GM19438 (cell line): ENCODE results near the gene C9orf50.
"Not testable (repeated sequence)": the region's sequence is repeated elsewhere in the genome, so short reads cannot be mapped to it uniquely, and the experiment has no call there.

Experiments used
- ATAC-seq: cut with Tn5 transposase; IDR thresholded peaks from one replicate; pipeline ENCODE4 v1.9.1; 2021; ENCODE audit warnings: low read depth; ENCODE audit not compliant: unreplicated experiment

The C9orf50 gene

GRCh38 chr9:129595311-129595741 is 25.6 kb downstream of the C9orf50 start:
- ATAC-seq: no peak

GRCh38 chr9:129594632-129595031 is 26.3 kb downstream of the C9orf50 start:
- ATAC-seq: no peak

- ATAC-seq: not testable (repeated sequence)
These were observed 28.1 kb downstream of the C9orf50 start for GRCh38 chr9:129592790-129593189.

- no peak for ATAC-seq
These were observed 29.0 kb downstream of the C9orf50 start for GRCh38 chr9:129591916-129592315.

GRCh38 chr9:129590466-129590865 is 30.4 kb downstream of the C9orf50 start:
- no peak for ATAC-seq

GRCh38 chr9:129587487-129588262 is 33.2 kb downstream of the C9orf50 start:
- no peak for ATAC-seq

- ATAC-seq: no peak
These were observed 34.2 kb downstream of the C9orf50 start for GRCh38 chr9:129586685-129587084.

GRCh38 chr9:129586245-129586644 is 34.7 kb downstream of the C9orf50 start:
- ATAC-seq: no peak

GRCh38 chr9:129585352-129585751 is 35.5 kb downstream of the C9orf50 start:
- no peak for ATAC-seq

GRCh38 chr9:129584136-129584535 is 36.8 kb downstream of the C9orf50 start:
- ATAC-seq: no peak

- ATAC-seq: no peak
These were observed 37.4 kb downstream of the C9orf50 start for GRCh38 chr9:129583308-129584038.

- no peak for ATAC-seq
These were observed 38.0 kb downstream of the C9orf50 start for GRCh38 chr9:129582855-129583254.

- ATAC-seq: no peak
These were observed 39.3 kb downstream of the C9orf50 start for GRCh38 chr9:129581505-129582189.

GRCh38 chr9:129580211-129580915 is 40.5 kb downstream of the C9orf50 start:
- no peak for ATAC-seq

GRCh38 chr9:129579294-129579693 is 41.6 kb downstream of the C9orf50 start:
- ATAC-seq: no peak

GRCh38 chr9:129576546-129577543 is 44.1 kb downstream of the C9orf50 start:
- ATAC-seq: no peak

- no peak for ATAC-seq
These were observed 45.1 kb downstream of the C9orf50 start for GRCh38 chr9:129575818-129576217.

GRCh38 chr9:129574911-129575585 is 45.9 kb downstream of the C9orf50 start:
- ATAC-seq: no peak

GRCh38 chr9:129573977-129574376 is 46.9 kb downstream of the C9orf50 start:
- ATAC-seq: no peak
